Measurements from ENCODE around the gene CFAP77.

Gene CFAP77

GRCh38 chr9:132451276-132451675, 41.3 kb downstream of the CFAP77 start:
- no peak overlapping the region for H3K27ac ChIP-seq
- no peak for TF ChIP-seq ZFX (IDR thresholded peaks at IDR 0.05; ENCODE audit: borderline replicate concordance)
- TF ChIP-seq CTCF (IDR thresholded peaks at IDR 0.05) = no peak

GRCh38 chr9:132456241-132456640, 46.2 kb downstream of the CFAP77 start:
- no peak overlapping the region for H3K27ac ChIP-seq
- no peak for TF ChIP-seq CTCF (IDR thresholded peaks at IDR 0.05)
- TF ChIP-seq ZFX (IDR thresholded peaks at IDR 0.05; ENCODE audit: borderline replicate concordance) = no peak

DNA sequence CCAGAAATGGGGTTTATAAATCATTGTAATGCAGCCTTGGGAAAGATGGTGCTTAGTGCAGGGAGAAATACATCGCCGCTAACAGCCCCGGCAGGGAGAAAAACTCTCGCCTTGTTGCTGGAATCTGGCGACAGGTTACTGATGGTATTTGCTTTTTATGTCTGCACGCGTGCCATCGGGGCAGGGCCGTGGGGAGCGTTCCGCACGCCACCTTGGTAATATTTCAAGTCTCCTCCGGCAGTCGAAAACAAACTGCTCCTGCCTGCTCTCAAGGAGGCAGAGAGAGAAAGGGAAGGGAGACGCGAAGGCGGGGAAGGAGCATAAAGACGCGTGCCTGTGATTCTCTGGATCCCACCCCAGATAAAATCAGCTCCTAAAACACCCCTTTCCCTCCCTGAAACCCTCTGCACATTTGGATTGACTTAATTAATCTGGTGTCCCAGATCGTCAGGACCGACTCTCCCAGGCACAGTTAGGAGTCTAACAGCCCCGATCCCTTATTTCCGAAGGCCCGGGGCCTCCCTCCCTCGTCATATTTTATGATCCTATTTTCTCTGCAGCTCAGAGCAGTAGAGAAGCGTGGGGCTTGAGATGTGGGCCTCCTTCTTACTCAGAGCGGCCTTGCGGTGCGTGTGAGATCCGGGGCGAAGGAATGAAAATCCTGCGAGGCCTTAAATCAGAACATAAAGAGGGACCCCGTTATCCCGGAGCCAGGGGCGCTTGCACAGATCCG, 47.7 kb downstream of the CFAP77 start:
- TF ChIP-seq ZFX (IDR thresholded peaks at IDR 0.05; ENCODE audit: borderline replicate concordance) (no peak), CTCF (IDR thresholded peaks at IDR 0.05) (no peak)

GRCh38 chr9:132458432-132458831, 48.4 kb downstream of the CFAP77 start:
- TF ChIP-seq ZFX (IDR thresholded peaks at IDR 0.05; ENCODE audit: borderline replicate concordance) = no peak
- TF ChIP-seq CTCF (IDR thresholded peaks at IDR 0.05) = no peak
- no peak overlapping the region for H3K27ac ChIP-seq

More for the DNA sequence above, 47.7 kb downstream of the CFAP77 start:
- no peak overlapping the region for H3K27ac ChIP-seq

DNA sequence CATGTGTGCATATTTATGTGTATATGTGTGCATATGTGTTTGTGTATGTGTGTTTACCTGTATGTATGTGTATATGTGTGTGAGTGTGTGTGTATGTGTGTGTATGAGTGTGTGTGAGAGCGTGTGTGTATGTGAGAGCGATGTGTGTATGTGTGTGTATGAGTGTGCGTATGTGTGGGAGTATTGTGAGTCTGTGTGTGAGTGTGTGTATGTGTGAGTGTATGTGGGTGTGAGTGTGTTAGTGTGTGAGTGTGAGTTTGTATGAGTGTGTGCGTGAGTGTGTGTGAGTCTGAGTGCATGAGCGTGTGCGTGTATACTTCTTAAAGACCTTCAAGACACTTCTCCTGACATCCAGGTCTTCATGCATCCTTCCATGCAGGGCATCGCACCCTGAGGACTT, 49.6 kb downstream of the CFAP77 start:
- H3K27ac ChIP-seq = no peak overlapping the region
- TF ChIP-seq ZFX (IDR thresholded peaks at IDR 0.05; ENCODE audit: borderline replicate concordance) (no peak), CTCF (IDR thresholded peaks at IDR 0.05) (no peak)

GRCh38 chr9:132460240-132460639, 50.2 kb downstream of the CFAP77 start:
- H3K27ac ChIP-seq = no peak overlapping the region
- TF ChIP-seq CTCF (IDR thresholded peaks at IDR 0.05) = no peak
- TF ChIP-seq ZFX (IDR thresholded peaks at IDR 0.05; ENCODE audit: borderline replicate concordance) = no peak

- TF ChIP-seq CTCF (IDR thresholded peaks at IDR 0.05) (no peak), ZFX (IDR thresholded peaks at IDR 0.05; ENCODE audit: borderline replicate concordance) (no peak)
- no peak overlapping the region for H3K27ac ChIP-seq
Observed at GRCh38 chr9:132461281-132461896, 51.4 kb downstream of the CFAP77 start.

Measured in 22Rv1 (cell line).